Transverse colon (tissue), 4 donors: Measurements from ENCODE around the gene ATAT1. TPM values are rescaled to one million over a fixed set of nuclear protein-coding genes. Genes with fewer than 3 reads are reported as not detected.

Experiments used
- DNase-seq: peaks from one replicate; pipeline ENCODE4 v3.0.0-alpha.2; 2019
- H3K27ac ChIP-seq, 4 donors: fragments of 200-600 bp; sonication (generic); 2 replicates each; pipeline ENCODE4 v1.5.1; 2016 to 2018; ENCODE audit warnings: inconsistent platforms in 4 of 4
- H3K27me3 ChIP-seq: fragments of 200-600 bp; sonication (generic); 2 replicates; pipeline ENCODE4 v1.5.1; 2017; ENCODE audit warnings: inconsistent platforms
- H3K36me3 ChIP-seq, 4 donors: fragments of 200-600 bp; sonication (generic); 2 replicates each; pipeline ENCODE4 v1.5.1; 2017 to 2019; ENCODE audit warnings: inconsistent platforms in 4 of 4
- H3K4me1 ChIP-seq, 4 donors: fragments of 200-600 bp; sonication (generic); 2 replicates each; pipeline ENCODE4 v1.5.1; 2017 to 2020; ENCODE audit warnings: inconsistent platforms in 4 of 4
- H3K4me3 ChIP-seq, 4 donors: fragments of 200-600 bp; sonication (generic); 1 replicate in 1 of 4; 2 replicates in 3 of 4; pipeline versions ENCODE4 v1.5.1 to v1.6.1; 2017 to 2019; ENCODE audit warnings: inconsistent platforms in 4 of 4
- H3K9me3 ChIP-seq, 2 donors: fragments of 200-600 bp; sonication (generic); 2 replicates each; pipeline ENCODE4 v1.5.1; 2017 to 2019; ENCODE audit warnings: inconsistent platforms in 2 of 2
- EP300 ChIP-seq: sonication (generic); formaldehyde crosslinking; IDR thresholded peaks from one replicate; pipeline ENCODE4 v1.6.1; 2017; ENCODE audit warnings: antibody characterized with exemption, low read depth
- POLR2A ChIP-seq: fragments of 450-650 bp; IDR thresholded peaks from one replicate; pipeline ENCODE4 v1.6.1; 2016; ENCODE audit warnings: antibody characterized with exemption, mild to moderate bottlenecking, moderate library complexity
- POLR2AphosphoS5 ChIP-seq, 3 donors: sonication (generic); formaldehyde crosslinking; IDR thresholded peaks; one replicate each; pipeline ENCODE4 v1.6.1; 2016; ENCODE audit warnings: antibody characterized with exemption in 3 of 3
- WGBS, 2 donors: methylation state at CpG; one replicate each; pipeline ENCODE4 v1.1.5; 2018; ENCODE audit warnings: low coverage in 1 of 2; 5-methylcytosine and 5-hydroxymethylcytosine counted together
- in situ Hi-C, 4 donors: fragments of 200-750 bp; cut with MboI; loops; one replicate each; pipeline versions ENCODE4 v1.15.0 to v1.15.1; 2017; ENCODE audit warnings: low sequenced_read_pairs in 3 of 4, low pct_ligation_motif_present in 1 of 4, low pct_unique_long_range_greater_than_20kb in 1 of 4
- intact Hi-C: fragments of 100-400 bp; cut with DNase I; formaldehyde crosslinking; loops from one replicate; pipeline ENCODE4 v1.15.1; 2023; ENCODE audit warnings: low total_unique reads
- total RNA-seq, 4 donors: library from RNA; depleted of rRNA; stranded (reverse); fragments of >200 nt; gene quantifications; one replicate each; pipeline ENCODE4 v1.1.0, GENCODE V29; 2016
- TF ChIP-seq, protein P1 (sequence below), 5 experiments: fragments of 200-600 bp in 3 of 5; fragments of 450-650 bp in 2 of 5; sonication (generic) in 3 of 5; IDR thresholded peaks; 1 replicate in 2 of 5; 2 replicates in 3 of 5; pipeline ENCODE4 v1.5.1; 2016 to 2017; ENCODE audit warnings: antibody characterized with exemption in 5 of 5, inconsistent platforms in 3 of 5, mild to moderate bottlenecking in 2 of 5, moderate library complexity in 1 of 5

ATAT1 gene
- total RNA-seq, 4 donors from 2014 or later: 10.6 to 174 (median 22.2) TPM

- no peak overlapping the region for H3K27ac ChIP-seq
- WGBS, 2 donors: 73 to 85% methylated on average over 5 to 12 of the region's 12 CpGs
- no peaks in the 10 kb centered on the region for H3K27me3 ChIP-seq
- DNase-seq: no peak
- in situ Hi-C loops: loop anchor here in 1 of 4 donors (5.0 kb wide), 1 partner anchor 117 kb away; no protein-coding TSS in a partner anchor
- H3K4me3 ChIP-seq: no peak overlapping the region
- peak in 1 of 3 donors; percentile 13 for TF ChIP-seq POLR2AphosphoS5 (IDR thresholded peaks at IDR 0.05)
- TF ChIP-seq, protein P1, sequence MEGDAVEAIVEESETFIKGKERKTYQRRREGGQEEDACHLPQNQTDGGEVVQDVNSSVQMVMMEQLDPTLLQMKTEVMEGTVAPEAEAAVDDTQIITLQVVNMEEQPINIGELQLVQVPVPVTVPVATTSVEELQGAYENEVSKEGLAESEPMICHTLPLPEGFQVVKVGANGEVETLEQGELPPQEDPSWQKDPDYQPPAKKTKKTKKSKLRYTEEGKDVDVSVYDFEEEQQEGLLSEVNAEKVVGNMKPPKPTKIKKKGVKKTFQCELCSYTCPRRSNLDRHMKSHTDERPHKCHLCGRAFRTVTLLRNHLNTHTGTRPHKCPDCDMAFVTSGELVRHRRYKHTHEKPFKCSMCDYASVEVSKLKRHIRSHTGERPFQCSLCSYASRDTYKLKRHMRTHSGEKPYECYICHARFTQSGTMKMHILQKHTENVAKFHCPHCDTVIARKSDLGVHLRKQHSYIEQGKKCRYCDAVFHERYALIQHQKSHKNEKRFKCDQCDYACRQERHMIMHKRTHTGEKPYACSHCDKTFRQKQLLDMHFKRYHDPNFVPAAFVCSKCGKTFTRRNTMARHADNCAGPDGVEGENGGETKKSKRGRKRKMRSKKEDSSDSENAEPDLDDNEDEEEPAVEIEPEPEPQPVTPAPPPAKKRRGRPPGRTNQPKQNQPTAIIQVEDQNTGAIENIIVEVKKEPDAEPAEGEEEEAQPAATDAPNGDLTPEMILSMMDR (IDR thresholded peaks at IDR 0.05): no peak
- no peaks in the 10 kb centered on the region for H3K9me3 ChIP-seq
- intact Hi-C loops: no loop called here
- no peaks in the 10 kb centered on the region for H3K4me1 ChIP-seq
- H3K36me3 ChIP-seq: peaks cover 0 to 31% (median 12%) of the 10 kb centered on the region in 4 donors
Observed at GRCh38 chr6:30598912-30599624, 27.6 kb upstream of the ATAT1 start.

DNA sequence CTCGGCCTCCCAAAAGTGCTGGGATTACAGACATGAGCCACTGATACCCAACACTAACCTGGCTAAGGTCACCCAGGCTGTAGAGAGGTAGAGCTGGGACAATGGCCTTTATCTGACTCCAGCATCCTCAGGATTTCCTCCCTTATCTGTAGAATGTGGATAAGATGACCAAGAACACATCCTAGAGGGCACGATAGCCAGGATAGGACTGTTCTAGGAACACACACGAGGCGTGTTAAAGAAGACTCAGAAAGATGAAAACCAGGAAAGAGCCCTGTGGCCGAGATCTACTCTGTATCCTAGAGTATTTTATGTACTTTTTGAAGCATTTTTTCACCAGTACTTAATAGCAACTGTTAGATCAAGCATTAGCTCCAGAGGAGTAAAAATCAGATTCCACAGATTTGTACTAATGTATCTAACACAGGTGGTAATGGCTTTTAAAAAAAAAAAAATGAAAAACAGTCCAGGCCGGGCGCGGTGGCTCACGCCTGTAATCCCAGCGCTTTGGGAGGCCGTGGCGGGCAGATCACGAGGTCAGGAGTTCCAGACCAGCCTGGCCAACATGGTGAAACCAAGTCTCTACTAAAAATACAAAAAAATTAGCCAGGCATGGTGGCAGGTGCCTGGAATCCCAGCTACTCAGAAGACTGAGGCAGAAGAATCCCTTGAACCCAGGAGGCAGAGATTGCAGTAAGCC lies 26.9 kb upstream of the ATAT1 start:
- 63 to 84% methylated on average over 4 to 13 of the region's 13 CpGs for WGBS, 2 donors
- in situ Hi-C loops: loop anchor here in 1 of 4 donors (5.0 kb wide), 1 partner anchor 117 kb away; no protein-coding TSS in a partner anchor
- intact Hi-C loops: no loop called here
- no peaks in the 10 kb centered on the region for H3K27me3 ChIP-seq
- H3K4me3 ChIP-seq: no peak overlapping the region
- no peaks in the 10 kb centered on the region for H3K4me1 ChIP-seq
- no peak for DNase-seq
- TF ChIP-seq EP300 (no peak), POLR2AphosphoS5 (IDR thresholded peaks at IDR 0.05) (peak in 1 of 3 donors; percentile 9), POLR2A (no peak)
- TF ChIP-seq, protein P1 (IDR thresholded peaks at IDR 0.05): no peak
- no peaks in the 10 kb centered on the region for H3K9me3 ChIP-seq
- no peak overlapping the region for H3K27ac ChIP-seq
- peaks cover 0 to 38% (median 16%) of the 10 kb centered on the region in 4 donors for H3K36me3 ChIP-seq

DNA sequence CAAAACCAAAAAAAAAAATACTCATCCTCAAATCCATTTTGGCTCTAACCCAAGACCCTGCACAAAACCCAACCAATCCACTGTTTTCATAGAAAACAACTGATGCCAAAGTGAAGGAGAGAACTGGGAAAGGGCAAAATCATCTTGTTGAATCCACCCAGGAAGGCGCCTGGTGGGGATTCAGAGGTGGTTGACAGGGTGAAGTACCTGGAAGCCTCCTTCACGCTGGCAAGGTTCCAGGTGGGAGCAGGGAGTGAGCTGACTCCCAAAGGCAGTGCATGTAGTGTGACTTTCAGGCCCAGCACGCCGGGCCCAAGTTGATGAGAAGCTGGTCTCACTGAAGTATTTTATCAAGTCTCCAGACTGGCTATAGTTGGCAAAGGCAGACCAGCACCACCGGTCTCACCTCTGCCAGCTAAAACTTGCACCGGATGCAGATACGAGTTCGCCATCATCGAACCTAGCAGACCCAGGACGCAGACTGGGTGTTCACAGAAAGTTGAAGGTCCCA lies 26.2 kb upstream of the ATAT1 start:
- no peaks in the 10 kb centered on the region for H3K27me3 ChIP-seq
- TF ChIP-seq, protein P1 (IDR thresholded peaks at IDR 0.05): no peak
- TF ChIP-seq POLR2AphosphoS5 (IDR thresholded peaks at IDR 0.05) (peak in 1 of 3 donors; percentile 9), EP300 (no peak), POLR2A (peak; percentile 9)
- H3K4me3 ChIP-seq: no peak overlapping the region
- WGBS, 2 donors: 85% methylated on average over 10 of the region's 10 CpGs; no CpG with 5 or more reads in 1 of the 2 donors
- no peak for DNase-seq
- H3K27ac ChIP-seq: no peak overlapping the region
- in situ Hi-C loops: no loop called here
- H3K4me1 ChIP-seq: no peaks in the 10 kb centered on the region
- no peaks in the 10 kb centered on the region for H3K9me3 ChIP-seq
- intact Hi-C loops: no loop called here
- H3K36me3 ChIP-seq: peaks cover 0 to 46% (median 22%) of the 10 kb centered on the region in 4 donors

DNA sequence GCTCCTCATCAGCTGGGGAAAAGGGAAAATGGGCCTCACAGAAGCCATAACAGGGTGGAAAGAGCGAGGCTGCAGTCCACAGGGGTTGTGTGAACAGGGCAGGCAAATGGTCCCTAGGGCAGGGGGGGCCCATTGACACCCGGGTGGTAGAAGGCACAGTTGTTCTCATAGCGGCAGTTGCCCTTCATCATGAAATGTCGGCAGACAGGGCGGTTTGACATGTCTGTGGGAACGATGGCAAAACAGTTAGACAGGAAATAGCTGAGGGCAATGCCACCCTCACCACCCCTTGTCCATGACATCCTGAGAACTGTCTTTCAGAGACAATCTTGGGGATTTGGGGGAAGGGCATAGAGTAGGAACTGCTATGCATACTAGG lies 25.2 kb upstream of the ATAT1 start:
- Histone ChIP-seq H3K27me3 (no peaks in the 10 kb centered on the region), H3K4me3 (no peak overlapping the region), H3K9me3 (no peaks in the 10 kb centered on the region), H3K4me1 (no peaks in the 10 kb centered on the region), H3K27ac (no peak overlapping the region), H3K36me3 (peaks cover 0 to 55% (median 26%) of the 10 kb centered on the region in 4 donors)
- TF ChIP-seq POLR2AphosphoS5 (IDR thresholded peaks at IDR 0.05) (no peak), EP300 (no peak), POLR2A (no peak)
- TF ChIP-seq, protein P1 (IDR thresholded peaks at IDR 0.05): no peak
- 69% methylated on average over 6 of the region's 6 CpGs; no CpG with 5 or more reads in 1 of the 2 donors for WGBS, 2 donors
- intact Hi-C loops: no loop called here
- no peak for DNase-seq
- in situ Hi-C loops: no loop called here
